NT2/D1 (cell line): ENCODE results near the gene ROCK1.

Source experiments
- SUZ12 ChIP-seq: IDR thresholded peaks from 2 replicates; pipeline ENCODE4 v1.6.1; 2011; ENCODE audit not compliant: insufficient read length, insufficient read depth; ENCODE audit errors: extremely low read depth
- ZNF274 ChIP-seq: IDR thresholded peaks from 2 replicates; pipeline ENCODE4 v1.6.1; 2011; ENCODE audit warnings: mild to moderate bottlenecking, low read depth, low read length

DNA sequence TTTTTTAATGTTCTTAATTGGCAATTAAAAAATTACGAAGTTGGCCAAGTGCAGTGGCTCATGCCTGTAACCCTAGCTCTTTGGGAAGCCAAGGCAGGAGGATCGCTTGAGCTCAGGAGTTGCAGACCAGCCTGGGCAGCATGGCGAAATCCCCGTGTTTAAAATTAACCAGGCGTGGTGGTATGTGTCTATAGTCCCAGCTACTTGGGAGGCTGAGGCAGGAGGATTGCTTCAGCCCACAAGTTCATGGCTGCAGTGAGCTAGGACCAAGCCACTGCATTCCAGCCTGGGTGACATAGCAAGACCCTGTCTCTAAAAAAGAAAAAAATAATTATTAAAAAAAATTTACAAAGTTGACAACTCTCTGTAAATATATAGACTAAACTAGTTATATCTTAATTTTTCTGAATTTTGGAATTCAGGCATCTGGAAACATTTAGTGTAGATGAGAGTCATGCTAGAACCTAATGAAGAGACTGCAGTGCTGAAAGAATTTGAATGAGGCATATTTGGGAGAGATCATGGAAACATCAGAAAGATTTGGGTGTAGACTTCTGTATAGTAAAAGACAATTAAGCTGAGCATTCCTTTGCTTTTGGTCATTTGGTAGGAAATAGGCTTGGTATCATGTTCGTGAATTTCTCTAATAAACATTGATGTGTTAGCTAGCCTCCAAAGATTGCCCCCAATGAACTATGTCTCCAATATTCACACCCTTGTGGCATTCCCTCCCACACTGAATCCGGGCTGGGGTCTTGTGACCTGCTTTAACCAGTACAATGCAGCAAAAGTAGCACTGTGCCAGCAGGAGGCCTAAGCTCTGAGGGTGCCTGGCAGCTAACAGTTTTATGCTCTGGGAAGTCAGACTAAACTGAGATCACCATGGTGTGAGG, 4.2 kb upstream of the ROCK1 start:
- TF ChIP-seq SUZ12 (no peak), ZNF274 (no peak)
